ENCODE measurements around the gene REP15.

REP15 gene

GRCh38 chr12:27685274-27685673, 11.0 kb upstream of the REP15 start:
- Histone ChIP-seq H3K9ac (no peak overlapping the region), H3K4me3 (ENCODE audit: low read depth, low read length) (no peak overlapping the region), H3K27me3 (ENCODE audit: control insufficient read depth, insufficient read depth, low read length) (no peaks in the 10 kb centered on the region), H3K79me2 (no peaks in the 10 kb centered on the region), H2AFZ (no peak overlapping the region), H3K36me3 (ENCODE audit: control insufficient read depth, insufficient read depth, low read length) (no peaks in the 10 kb centered on the region), H3K9me3 (ENCODE audit: control insufficient read depth, low read length) (no peaks in the 10 kb centered on the region), H3K4me2 (ENCODE audit: low read length) (no peak overlapping the region), H3K27ac (no peak overlapping the region), H3K4me1 (no peaks in the 10 kb centered on the region)
- no peak for TF ChIP-seq CTCF (IDR thresholded peaks at IDR 0.05)

DNA sequence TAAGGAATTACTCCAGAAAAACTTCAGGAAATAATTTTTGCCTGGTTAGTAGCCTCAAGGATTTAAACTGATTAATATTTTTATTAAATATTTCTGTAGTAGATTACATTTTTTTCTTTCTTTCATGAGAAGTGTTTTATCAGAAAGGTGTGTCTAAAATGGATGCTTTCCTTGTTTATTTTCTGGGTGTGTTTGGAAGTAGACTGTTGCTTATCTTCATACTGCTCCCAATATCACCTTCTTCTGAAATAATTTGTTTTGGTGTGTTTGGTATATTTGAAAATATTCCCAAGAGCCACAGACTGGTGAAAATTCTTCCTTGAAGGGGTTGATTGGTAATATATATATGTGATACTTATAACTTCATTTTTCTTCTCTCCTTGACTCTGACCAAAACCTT, 10.1 kb upstream of the REP15 start:
- no peaks in the 10 kb centered on the region for H3K36me3 ChIP-seq (ENCODE audit: control insufficient read depth, insufficient read depth, low read length)
- H3K4me1 ChIP-seq, result no peaks in the 10 kb centered on the region
- no peak overlapping the region for H3K9ac ChIP-seq
- no peak overlapping the region for H3K4me2 ChIP-seq (ENCODE audit: low read length)
- H3K4me3 ChIP-seq (ENCODE audit: low read depth, low read length), result no peak overlapping the region
- H3K27me3 ChIP-seq (ENCODE audit: control insufficient read depth, insufficient read depth, low read length), result no peaks in the 10 kb centered on the region
- H3K27ac ChIP-seq, result no peak overlapping the region
- H3K9me3 ChIP-seq (ENCODE audit: control insufficient read depth, low read length), result no peaks in the 10 kb centered on the region
- no peaks in the 10 kb centered on the region for H3K79me2 ChIP-seq
- no peak overlapping the region for H2AFZ ChIP-seq
- TF ChIP-seq CTCF (IDR thresholded peaks at IDR 0.05), result no peak

- H3K27me3 ChIP-seq (ENCODE audit: control insufficient read depth, insufficient read depth, low read length), result no peaks in the 10 kb centered on the region
- H3K36me3 ChIP-seq (ENCODE audit: control insufficient read depth, insufficient read depth, low read length), result no peaks in the 10 kb centered on the region
- no peak for TF ChIP-seq CTCF (IDR thresholded peaks at IDR 0.05)
- H3K4me1 ChIP-seq, result no peaks in the 10 kb centered on the region
- no peak overlapping the region for H2AFZ ChIP-seq
- H3K79me2 ChIP-seq, result no peaks in the 10 kb centered on the region
- no peaks in the 10 kb centered on the region for H3K9me3 ChIP-seq (ENCODE audit: control insufficient read depth, low read length)
- no peak overlapping the region for H3K4me3 ChIP-seq (ENCODE audit: low read depth, low read length)
- H3K9ac ChIP-seq, result no peak overlapping the region
- H3K27ac ChIP-seq, result no peak overlapping the region
- H3K4me2 ChIP-seq (ENCODE audit: low read length), result no peak overlapping the region
Measured at GRCh38 chr12:27688671-27689070, 7.6 kb upstream of the REP15 start.

GRCh38 chr12:27689558-27690180, 6.6 kb upstream of the REP15 start:
- TF ChIP-seq CTCF (IDR thresholded peaks at IDR 0.05), result no peak
- Histone ChIP-seq H3K4me2 (ENCODE audit: low read length) (no peak overlapping the region), H2AFZ (no peak overlapping the region), H3K9me3 (ENCODE audit: control insufficient read depth, low read length) (no peaks in the 10 kb centered on the region), H3K27me3 (ENCODE audit: control insufficient read depth, insufficient read depth, low read length) (no peaks in the 10 kb centered on the region), H3K27ac (no peak overlapping the region), H3K4me1 (no peaks in the 10 kb centered on the region), H3K4me3 (ENCODE audit: low read depth, low read length) (no peak overlapping the region), H3K9ac (no peak overlapping the region), H3K79me2 (no peaks in the 10 kb centered on the region), H3K36me3 (ENCODE audit: control insufficient read depth, insufficient read depth, low read length) (no peaks in the 10 kb centered on the region)

DNA sequence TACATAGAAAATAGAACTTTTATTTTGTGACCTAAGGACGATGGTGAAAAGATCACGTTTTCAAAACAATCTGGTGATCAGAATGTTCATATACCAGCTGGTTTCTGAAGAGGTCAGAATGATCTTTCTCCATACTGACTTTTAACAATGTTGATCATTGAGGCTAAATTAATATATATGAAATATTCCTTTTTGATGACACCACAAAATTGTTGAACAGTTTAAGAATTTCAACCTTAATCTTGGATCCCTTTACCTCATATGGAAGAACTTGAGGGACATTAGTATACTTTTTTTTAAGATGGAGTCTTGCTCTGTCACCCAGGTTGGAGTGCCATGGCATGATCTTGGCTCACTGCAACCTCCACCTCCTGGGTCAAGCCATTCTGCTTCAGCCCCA, 2.8 kb upstream of the REP15 start:
- Histone ChIP-seq H3K9me3 (ENCODE audit: control insufficient read depth, low read length) (no peaks in the 10 kb centered on the region), H3K4me1 (no peaks in the 10 kb centered on the region), H3K36me3 (ENCODE audit: control insufficient read depth, insufficient read depth, low read length) (no peaks in the 10 kb centered on the region), H3K27me3 (ENCODE audit: control insufficient read depth, insufficient read depth, low read length) (no peaks in the 10 kb centered on the region), H3K4me3 (ENCODE audit: low read depth, low read length) (no peak overlapping the region), H3K79me2 (no peaks in the 10 kb centered on the region), H3K9ac (no peak overlapping the region), H3K4me2 (ENCODE audit: low read length) (no peak overlapping the region), H3K27ac (no peak overlapping the region), H2AFZ (no peak overlapping the region)
- TF ChIP-seq CTCF (IDR thresholded peaks at IDR 0.05), result no peak

Measured in parathyroid adenoma (tissue), 2 donors.